ENCODE data around the gene LBX1.

GRCh38 chr10:101262147-101262546, 32.9 kb upstream of the LBX1 start:
- no peak for TF ChIP-seq POLR2A (IDR thresholded peaks at IDR 0.05)
- TF ChIP-seq, protein P1, sequence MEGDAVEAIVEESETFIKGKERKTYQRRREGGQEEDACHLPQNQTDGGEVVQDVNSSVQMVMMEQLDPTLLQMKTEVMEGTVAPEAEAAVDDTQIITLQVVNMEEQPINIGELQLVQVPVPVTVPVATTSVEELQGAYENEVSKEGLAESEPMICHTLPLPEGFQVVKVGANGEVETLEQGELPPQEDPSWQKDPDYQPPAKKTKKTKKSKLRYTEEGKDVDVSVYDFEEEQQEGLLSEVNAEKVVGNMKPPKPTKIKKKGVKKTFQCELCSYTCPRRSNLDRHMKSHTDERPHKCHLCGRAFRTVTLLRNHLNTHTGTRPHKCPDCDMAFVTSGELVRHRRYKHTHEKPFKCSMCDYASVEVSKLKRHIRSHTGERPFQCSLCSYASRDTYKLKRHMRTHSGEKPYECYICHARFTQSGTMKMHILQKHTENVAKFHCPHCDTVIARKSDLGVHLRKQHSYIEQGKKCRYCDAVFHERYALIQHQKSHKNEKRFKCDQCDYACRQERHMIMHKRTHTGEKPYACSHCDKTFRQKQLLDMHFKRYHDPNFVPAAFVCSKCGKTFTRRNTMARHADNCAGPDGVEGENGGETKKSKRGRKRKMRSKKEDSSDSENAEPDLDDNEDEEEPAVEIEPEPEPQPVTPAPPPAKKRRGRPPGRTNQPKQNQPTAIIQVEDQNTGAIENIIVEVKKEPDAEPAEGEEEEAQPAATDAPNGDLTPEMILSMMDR (IDR thresholded peaks at IDR 0.05) = no peak

Data from uterus (tissue), 2 donors.